GM21529 (cell line): ENCODE data around the gene EBPL.
"Not testable (repeated sequence)": the region's sequence is repeated elsewhere in the genome, so short reads cannot be mapped to it uniquely, and the experiment has no call there.

Experiments used
- ATAC-seq: cut with Tn5 transposase; IDR thresholded peaks from one replicate; pipeline ENCODE4 v1.9.1; 2021; ENCODE audit not compliant: unreplicated experiment

EBPL gene

DNA sequence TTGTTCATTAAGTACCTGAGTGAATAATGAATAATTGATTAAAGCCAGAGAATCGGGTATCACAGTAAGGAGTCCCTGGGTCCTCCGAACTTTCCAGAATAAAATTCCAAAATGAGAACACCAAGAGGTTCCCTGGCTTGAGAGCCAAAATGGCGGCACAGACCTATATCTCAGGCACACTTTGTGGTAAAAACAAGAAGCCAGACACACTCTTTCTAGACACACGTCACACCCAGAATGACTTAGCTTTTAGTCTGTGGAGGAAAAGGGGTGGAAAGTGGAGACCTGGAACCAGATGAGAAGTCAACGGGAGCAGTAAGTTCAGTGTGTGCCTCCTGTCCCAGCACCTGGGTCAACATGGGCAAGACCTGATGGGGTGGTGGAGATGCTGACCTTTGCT, 54.6 kb downstream of the EBPL start:
- no peak for ATAC-seq

DNA sequence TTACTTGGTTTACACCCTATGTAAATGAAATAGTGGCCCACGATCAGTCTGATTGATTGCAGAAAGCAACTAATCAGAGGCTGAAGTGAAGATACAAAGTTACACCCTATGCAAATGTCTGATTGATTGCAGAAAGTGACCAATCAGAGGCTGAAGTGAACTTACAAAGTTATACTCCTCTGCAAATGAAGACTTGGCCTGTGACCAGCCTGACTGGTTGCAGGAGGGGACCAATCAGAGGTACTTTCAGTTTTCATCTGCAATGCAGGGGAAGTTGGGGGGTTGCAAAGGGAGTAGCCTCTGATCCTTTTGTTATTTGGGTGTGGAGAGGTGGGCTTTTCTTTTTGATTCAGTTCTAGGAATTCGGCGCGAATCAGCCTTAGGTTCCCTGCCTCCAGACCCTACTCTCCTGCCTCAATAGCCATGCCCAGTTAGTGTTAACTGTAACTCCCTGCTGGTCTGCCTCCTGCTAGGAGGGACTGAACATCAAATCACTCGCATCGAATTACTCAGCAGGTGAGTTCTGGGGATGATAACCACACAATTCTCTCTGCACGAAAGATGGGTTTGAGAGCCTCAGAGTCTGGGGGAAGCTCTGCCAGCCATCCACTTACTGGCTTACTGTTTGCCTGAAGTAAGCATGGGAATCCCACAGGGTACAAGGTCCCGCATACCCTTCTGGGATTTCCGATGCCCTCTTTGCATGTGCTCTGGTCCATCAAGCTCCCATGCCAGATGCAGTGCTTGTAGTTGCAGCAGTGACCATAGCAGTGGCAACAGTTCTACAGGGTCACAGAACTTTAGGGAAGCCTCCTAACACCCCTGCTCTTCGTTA, 55.5 kb downstream of the EBPL start:
- no peak for ATAC-seq

DNA sequence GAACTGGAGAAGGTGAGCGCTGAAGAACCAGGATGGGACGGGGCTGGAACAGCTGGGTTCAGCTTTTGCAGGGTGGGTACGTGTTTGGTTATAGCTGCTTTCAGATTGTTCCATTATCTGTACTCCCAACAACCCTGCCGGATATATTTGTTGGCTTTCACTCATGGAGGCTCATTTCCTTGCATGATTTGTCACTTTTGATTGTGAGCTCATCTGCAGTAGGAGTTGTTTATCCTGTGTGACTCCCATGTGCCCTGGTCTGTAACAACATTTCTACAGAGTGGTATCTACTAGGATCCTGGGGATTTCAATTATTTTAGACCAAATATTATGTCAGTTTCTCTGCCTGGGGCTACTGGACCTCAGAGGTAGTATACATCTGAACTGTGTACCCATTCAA, 57.6 kb downstream of the EBPL start:
- ATAC-seq = no peak

DNA sequence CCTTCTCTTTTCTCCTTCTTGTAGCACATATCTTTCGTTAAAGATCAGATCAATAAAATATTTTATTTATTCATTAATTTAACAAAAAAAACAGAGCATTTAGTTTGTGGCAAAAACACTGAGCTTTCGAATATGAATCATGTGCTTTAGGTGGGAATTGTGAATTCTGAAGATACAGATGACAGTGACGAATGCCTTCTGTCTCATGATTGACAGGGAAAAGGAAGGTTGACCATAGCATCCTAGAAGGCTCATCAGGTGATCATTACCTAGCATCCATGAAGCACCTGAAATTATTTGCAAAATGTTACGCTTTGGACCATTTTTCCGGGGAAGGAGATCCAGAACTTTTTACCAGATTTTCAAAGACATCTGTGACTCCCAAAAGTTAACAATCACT, 59.1 kb downstream of the EBPL start:
- no peak for ATAC-seq

DNA sequence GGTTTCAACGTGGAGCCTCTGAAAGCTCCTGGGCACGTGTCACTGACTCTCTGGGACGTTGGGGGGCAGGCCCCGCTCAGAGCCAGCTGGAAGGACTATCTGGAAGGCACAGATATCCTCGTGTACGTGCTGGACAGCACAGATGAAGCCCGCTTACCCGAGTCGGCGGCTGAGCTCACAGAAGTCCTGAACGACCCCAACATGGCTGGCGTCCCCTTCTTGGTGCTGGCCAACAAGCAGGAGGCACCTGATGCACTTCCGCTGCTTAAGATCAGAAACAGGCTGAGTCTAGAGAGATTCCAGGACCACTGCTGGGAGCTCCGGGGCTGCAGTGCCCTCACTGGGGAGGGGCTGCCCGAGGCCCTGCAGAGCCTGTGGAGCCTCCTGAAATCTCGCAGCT, 60.7 kb downstream of the EBPL start:
- ATAC-seq = no peak

DNA sequence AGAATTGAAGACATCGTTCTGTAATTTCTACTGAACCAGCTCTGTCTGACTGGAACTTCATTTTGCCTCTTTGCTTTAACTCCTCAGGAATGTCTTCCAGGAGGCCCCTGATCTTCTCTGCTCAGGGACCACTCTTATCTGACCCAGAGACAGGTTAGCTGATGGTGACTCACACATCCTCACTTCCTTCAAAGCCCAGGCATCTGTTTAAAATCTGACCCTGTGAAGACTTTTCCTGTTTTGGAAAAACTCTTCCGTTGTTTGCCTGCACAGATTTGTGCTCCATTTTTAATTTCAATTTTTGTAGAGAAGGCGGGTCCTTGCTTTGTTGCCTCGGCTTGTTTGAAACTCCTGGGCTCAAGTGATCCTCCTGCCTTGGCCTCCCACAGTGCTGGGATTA, 61.3 kb downstream of the EBPL start:
- no peak for ATAC-seq

DNA sequence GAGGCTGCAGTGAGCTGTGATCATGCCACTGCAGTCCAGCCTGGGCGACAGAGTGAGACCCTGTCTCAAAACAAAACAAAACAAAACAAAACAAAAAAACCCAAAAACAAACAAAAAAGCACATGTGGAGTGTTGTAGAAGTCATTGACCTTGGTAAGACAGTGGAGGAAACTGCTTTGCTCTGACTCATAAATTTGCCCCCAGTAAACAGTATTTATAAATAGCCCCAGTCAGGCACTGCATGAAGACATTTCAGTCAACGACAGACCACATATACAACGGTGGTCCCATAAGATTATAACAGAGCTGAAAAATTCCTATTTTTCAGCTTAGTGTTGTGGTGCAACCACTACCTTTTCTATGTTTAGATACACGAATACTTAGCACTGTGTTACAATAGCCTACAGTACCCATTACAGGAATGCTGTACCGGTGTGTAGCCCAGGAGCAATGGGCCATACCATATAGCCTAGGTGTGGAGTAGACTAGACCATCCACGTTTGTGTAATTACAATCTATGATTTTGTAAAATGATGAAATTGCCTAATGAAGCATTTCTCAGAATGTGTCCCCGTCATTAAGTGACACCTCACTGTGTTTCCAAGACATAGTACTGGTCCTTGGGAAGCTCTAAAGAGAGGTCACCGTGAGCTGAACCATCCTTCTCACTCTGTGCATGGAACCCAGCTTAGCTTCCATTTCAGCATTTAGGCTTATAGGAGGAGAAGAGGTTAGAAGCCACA, 61.9 kb downstream of the EBPL start:
- no peak for ATAC-seq

DNA sequence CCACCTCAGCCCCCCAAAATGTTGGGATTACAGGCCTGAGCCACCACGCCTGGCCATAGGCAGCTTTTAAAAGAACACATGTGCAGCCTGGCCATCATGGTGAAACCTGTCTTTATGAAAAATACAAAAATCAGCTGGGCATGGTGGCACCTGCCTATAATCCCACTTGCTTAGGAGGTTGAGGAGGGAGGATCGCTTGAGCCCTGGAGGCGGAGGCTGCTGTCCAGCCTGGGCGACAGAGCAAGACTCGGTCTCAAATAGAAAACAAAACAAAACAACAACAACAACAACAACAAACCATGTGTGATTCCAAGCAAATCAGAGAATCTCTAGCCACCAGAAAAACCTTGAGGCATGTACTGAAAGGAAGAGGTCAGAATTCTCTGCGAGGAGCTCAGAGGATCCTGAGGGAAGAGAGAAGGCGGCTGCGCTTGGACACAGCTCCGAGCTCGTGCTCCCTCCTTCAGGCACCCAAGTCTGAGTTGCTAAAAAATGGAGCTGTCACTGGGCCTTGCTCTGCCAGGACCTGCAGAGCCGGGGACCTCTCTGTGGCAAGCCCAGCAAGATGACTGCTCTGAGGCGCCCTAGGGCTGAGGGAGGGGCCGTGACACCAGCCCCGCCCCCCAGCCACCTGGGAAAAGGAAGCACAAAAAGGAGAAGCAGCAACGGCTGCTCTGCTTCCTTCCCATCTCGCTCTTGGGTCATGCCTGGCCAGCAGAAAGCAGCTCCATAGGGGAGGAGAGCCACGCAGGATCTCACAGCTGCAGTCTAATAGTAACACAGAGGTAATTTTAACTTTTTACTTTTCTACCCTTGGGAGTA, 63.2 kb downstream of the EBPL start, which contains the start of gene ARL11:
TSS of gene ARL11 (plus strand) at position 677 of the 822 bp plus-strand sequence. CDS start 1,941 bp downstream, outside the sequence.
- ATAC-seq = peak; percentile 96

DNA sequence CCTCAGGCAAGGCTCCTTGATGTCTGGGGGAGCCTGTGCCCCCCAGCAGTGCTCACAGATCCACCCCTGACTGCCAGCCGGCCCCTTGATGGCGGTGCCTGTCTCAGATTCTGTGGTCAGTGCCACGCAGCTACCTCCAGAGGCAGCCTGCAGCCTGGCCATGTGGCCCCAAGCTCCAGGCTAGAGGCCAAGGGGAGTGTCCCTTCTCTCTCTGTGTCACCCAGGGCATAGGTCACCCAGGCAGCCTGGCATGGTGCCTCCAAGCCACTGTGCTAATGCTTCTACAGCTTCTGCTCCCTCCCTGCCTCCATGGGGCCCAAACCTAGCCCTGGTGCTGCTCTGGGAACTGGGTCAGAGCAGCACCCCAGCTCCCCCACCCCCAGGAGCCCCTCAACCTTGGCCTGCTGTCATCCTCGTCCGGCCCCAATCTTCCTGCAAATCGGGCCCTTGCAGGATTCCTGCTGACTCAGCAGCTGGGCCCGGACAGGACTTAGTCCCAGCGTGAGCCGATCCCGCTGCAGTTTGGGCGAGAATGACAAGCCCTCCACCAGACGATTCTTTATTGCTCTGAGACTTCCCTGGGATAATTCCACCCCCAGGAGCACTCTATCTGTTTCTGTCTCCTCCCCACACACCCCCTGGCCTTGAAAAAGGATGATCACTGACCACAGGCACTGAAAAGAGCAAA, 65.8 kb downstream of the EBPL start:
- ATAC-seq = no peak

DNA sequence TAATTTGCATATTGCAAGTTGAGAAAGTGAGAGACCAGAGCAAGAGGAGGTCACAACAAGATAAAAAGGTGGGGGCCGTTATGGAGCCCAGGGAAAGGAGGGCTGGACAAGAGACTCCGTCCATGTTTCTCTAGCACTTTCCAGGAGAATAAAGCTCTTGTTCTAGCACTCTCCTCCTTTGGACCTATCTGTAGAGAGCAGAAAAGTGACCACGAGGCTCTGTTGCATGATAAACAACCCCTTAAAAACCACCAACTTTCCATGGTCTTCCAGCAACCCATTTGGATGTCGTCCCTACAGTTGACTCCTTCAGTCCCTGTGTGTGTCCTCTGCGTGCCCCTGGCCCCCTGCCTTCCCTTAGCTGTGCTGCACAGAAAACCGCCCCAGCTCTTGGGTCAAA, 67.1 kb downstream of the EBPL start:
- no peak for ATAC-seq

DNA sequence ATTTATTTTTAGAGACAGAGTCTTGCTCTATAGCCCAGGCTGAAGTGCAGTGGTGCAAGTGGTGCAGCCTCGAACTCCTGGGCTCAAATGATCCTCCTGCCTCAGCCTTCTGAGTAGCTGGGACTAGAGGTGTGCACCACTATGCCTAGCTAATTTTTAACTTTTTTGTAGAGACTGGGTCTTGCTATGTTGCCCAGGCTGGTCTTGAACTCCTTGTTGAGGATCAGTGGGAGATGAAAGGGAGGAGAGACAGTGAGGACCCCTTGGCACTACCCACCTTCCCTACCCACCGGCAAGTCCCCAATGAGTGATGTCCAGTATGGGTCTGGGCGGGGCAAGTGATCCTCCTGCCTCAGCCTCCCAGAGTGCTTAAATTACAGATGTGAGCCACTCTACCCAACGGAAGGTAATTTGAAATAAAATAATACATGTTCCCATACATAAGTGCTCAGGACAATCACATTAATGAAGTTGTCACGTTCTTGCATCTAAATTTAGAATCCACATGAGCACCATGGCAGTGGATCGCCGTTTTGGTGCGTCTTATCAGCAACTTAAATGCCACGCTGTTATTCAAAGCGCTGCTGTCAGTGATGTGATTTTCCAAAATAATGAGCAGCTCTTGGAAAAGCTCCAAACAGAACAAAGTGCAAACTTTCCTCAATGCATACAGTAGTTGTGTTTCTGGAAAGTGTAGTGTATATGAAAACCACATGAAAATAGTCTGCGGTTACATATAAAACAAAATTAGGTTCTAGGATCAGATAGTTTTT, 68.9 kb downstream of the EBPL start:
- no peak for ATAC-seq

DNA sequence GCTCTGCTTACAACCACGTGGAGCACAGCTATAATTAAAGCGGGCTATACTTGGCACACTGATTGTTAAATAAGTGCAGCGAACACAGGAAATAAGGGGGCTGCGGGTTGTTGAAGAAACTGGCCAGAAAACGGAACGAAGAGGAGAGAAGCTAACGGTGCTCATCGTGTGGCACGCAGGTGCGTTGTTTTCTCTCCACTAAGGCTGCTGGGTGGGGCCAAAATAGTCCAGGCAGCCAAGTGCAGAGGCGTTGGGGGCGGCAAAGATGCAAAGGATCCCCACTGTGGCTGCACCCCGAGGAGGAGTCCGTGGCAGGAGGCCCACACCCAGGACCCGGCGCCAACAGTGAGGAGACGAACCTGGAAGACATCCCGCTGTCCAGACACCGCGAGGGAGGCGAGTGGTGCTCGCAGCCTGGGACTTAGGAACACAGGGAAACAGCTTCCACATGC, 71.1 kb downstream of the EBPL start:
- ATAC-seq = peak; percentile 76

DNA sequence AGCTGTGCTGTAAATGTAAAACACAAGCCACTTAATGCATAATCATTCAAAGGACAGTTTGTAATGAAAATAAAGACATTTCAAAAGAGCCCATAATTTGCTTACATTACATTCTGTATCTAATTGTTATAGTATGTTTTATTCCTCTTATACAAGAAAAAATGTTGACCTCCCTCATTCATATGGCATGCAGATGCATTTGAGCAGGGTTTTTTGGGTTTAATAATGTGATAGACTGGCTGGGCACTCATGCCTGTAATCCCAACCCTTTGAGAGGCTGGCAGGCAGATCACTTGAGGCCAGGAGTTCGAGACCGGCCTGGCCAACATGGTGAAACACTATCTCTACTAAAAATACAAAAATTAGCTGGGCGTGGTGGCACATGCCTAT, 74.6 kb downstream of the EBPL start:
- no peak for ATAC-seq

DNA sequence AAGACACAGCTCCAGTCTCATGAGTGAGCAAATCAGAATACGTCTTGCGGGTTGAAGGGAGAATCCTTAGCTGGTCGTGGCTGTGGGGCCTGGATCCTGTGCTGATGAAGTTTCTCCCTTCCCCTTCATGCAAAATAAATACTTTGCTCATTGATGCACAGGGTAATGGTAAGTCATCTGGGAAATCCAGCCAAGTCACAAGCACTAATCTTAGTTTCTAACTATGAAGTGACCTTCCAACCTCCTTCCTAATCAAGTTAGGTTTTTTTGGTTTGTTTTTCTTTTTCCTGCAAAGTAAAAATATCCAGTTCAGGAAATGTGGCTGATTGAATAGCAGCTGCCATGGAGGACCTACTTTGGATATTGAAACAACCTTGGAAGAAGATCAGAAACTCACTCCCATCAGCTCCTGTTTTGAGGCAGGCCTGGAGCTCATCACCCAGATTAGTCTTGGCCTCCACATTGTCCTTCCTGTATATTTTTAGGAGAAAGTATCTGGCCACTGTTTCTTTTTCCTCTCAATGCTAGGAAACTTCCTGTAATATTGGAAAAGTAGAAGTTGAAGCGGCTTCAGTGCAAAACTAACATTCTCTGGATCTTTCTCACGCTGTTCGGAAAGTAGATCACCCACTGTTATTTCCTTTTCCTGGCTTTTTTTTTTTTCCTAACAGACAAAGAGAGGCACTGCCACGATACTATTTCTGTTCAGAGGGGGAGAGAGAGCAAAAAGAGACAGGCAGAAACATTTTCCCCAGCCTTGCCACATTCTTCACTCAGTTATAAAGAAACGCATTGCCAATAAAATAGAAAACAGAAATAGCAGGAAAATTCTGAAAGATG, 75.2 kb downstream of the EBPL start:
- ATAC-seq = no peak

DNA sequence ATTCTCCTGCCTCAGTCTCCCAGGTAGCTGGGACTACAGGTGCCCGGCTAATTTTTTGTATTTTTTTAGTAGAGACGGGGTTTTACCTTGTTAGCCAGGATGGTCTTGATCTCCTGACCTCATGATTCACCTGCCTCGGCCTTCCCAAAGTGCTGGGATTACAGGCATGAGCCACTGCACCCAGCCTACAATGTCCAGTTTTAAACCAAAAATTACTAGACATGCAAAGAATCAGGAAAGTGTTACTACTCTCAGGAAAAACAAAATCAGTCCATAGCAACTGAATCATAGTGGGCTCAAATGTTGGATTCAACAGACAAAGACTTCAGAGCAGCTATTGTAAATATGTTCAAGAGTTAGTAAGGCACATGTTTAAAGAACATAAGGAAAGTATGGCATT, 79.2 kb downstream of the EBPL start:
- not testable (repeated sequence) for ATAC-seq
